OCI-LY7 (cell line): ENCODE data around the gene SLC25A26. TPM values are rescaled to one million over a fixed set of nuclear protein-coding genes. Genes with fewer than 3 reads are reported as not detected.
"Not testable (repeated sequence)": the region's sequence is repeated elsewhere in the genome, so short reads cannot be mapped to it uniquely, and the experiment has no call there.

Experiments used
- BruUV-seq: library from RNA; stranded (reverse); fragments of 400-500 nt; replicated peaks from 2 replicates; lab custom pipeline; 2021; lab: Mats Ljungman, UMichigan
- CTCF ChIA-PET: fragments of 300-600 bp; sonication (Branson Sonifier 250); formaldehyde crosslinking; loops from one replicate; lab custom pipeline; 2022; ENCODE audit warnings: antibody characterized with exemption; ENCODE audit not compliant: unreplicated experiment; lab: Charles Lee
- POLR2A ChIA-PET: fragments of 300-600 bp; sonication (Branson Sonifier 250); formaldehyde crosslinking; loops from one replicate; lab custom pipeline; 2022; ENCODE audit warnings: antibody characterized with exemption; lab: Charles Lee
- DNase-seq: peaks from one replicate; pipeline ENCODE4 v3.0.0-alpha.2; 2015; ENCODE audit warnings: low spot score
- H2AFZ ChIP-seq: fragments of 200-600 bp; sonication (generic), shearing (Covaris generic); 2 replicates; pipeline ENCODE4 v1.6.1; 2014; ENCODE audit warnings: mild to moderate bottlenecking, antibody characterized with exemption, low read length, moderate library complexity
- H3K27ac ChIP-seq: fragments of 200-600 bp; sonication (generic); 2 replicates; pipeline ENCODE4 v1.5.1; 2014; ENCODE audit warnings: mixed run types, low read depth, mild to moderate bottlenecking, moderate library complexity, low read length, inconsistent platforms; ENCODE audit not compliant: poor library complexity, severe bottlenecking
- H3K36me3 ChIP-seq: fragments of 200-600 bp; sonication (generic); 2 replicates; pipeline ENCODE4 v1.6.1; 2014; ENCODE audit warnings: mild to moderate bottlenecking, antibody characterized with exemption, low read length, moderate library complexity, mixed read lengths; ENCODE audit not compliant: insufficient read depth
- H3K4me1 ChIP-seq: fragments of 200-600 bp; sonication (generic); 2 replicates; pipeline ENCODE4 v1.5.1; 2014; ENCODE audit warnings: mild to moderate bottlenecking, low read length; ENCODE audit not compliant: insufficient read depth, poor library complexity, severe bottlenecking
- H3K4me2 ChIP-seq: fragments of 200-600 bp; sonication (generic); 2 replicates; pipeline ENCODE4 v1.6.1; 2014; ENCODE audit warnings: mild to moderate bottlenecking, low read length
- H3K4me3 ChIP-seq: fragments of 200-600 bp; sonication (generic); 2 replicates; pipeline ENCODE4 v1.5.1; 2014; ENCODE audit warnings: mild to moderate bottlenecking, low read depth, low read length; ENCODE audit not compliant: poor library complexity, severe bottlenecking
- H3K79me2 ChIP-seq: fragments of 200-600 bp; sonication (generic); 2 replicates; pipeline ENCODE4 v1.6.1; 2016; ENCODE audit warnings: low read depth, mild to moderate bottlenecking, low read length, moderate library complexity, mixed read lengths; ENCODE audit not compliant: insufficient read depth
- H3K9me2 ChIP-seq: fragments of 200-600 bp; sonication (generic); 2 replicates; pipeline ENCODE4 v1.6.1; 2016; ENCODE audit warnings: mild to moderate bottlenecking, low read length, mixed read lengths; ENCODE audit not compliant: insufficient read depth
- H3K9me3 ChIP-seq: fragments of 200-600 bp; sonication (generic); 2 replicates; pipeline ENCODE4 v1.6.1; 2014; ENCODE audit warnings: mild to moderate bottlenecking, mixed run types, low read length, mixed read lengths
- H4K20me1 ChIP-seq: fragments of 200-600 bp; sonication (generic); 2 replicates; pipeline ENCODE4 v1.6.1; 2014; ENCODE audit warnings: mild to moderate bottlenecking, antibody characterized with exemption, low read length, moderate library complexity, mixed read lengths; ENCODE audit not compliant: insufficient read depth
- CTCF ChIP-seq: fragments of 200-600 bp; sonication (generic); conservative IDR thresholded peaks from 2 replicates; pipeline ENCODE4 v1.5.1; 2014; ENCODE audit warnings: mild to moderate bottlenecking, antibody characterized with exemption, low read length, moderate library complexity, mixed read lengths
- EZH2phosphoT487 ChIP-seq: fragments of 200-600 bp; sonication (generic); IDR thresholded peaks from 2 replicates; pipeline ENCODE4 v1.6.1; 2018; ENCODE audit warnings: low read depth, borderline replicate concordance, mild to moderate bottlenecking, mixed run types, antibody characterized with exemption, low read length, moderate library complexity, mixed read lengths
- intact Hi-C: fragments of 100-400 bp; cut with micrococcal nuclease; formaldehyde crosslinking; loops from one replicate; pipeline ENCODE4 v1.10.0; 2022; ENCODE audit not compliant: unreplicated experiment
- total RNA-seq, 2 experiments: library from RNA; depleted of rRNA in 1 of 2; stranded (reverse); fragments of >200 nt in 1 of 2; shearing (Covaris generic) in 1 of 2; gene quantifications; 2 replicates each; pipeline ENCODE4 v1.2.3, GENCODE V29; 2014 to 2022

SLC25A26 gene
- total RNA-seq, 2 experiments from 2014 or later = 9.8 to 14.2 TPM

GRCh38 chr3:66220066-66220465, 735 bp upstream of the SLC25A26 start:
- no TSS peak for BruUV-seq
- Histone ChIP-seq H3K4me3 (peak overlapping the region; percentile 91), H3K4me2 (peak overlapping the region; percentile 89), H3K36me3 (peaks cover 13% of the 10 kb centered on the region), H3K79me2 (peaks cover 8% of the 10 kb centered on the region; the same call in 1 of the 2 replicates), H3K27ac (no peak overlapping the region), H3K9me3 (no peaks in the 10 kb centered on the region), H3K4me1 (peaks cover 8% of the 10 kb centered on the region), H2AFZ (peak overlapping the region; percentile 91; the same call in 1 of the 2 replicates), H4K20me1 (no peaks in the 10 kb centered on the region), H3K9me2 (no peaks in the 10 kb centered on the region)
- TF ChIP-seq EZH2phosphoT487 (no peak), CTCF (no peak)
- ChIA-PET CTCF (interaction anchor here (0.6 to 1.3 kb wide), 2 partner anchors 17 to 20 kb away, joined by 3 read pairs; no protein-coding TSS in a partner anchor), POLR2A (no interaction called here)
- no peak for DNase-seq
- intact Hi-C loops = no loop called here

- no peak for DNase-seq
- intact Hi-C loops = no loop called here
- Histone ChIP-seq H3K4me1 (peaks cover 8% of the 10 kb centered on the region), H3K9me3 (no peaks in the 10 kb centered on the region), H3K4me3 (no peak overlapping the region), H2AFZ (no peak overlapping the region), H3K9me2 (no peaks in the 10 kb centered on the region), H3K27ac (no peak overlapping the region), H3K79me2 (peaks cover 20% of the 10 kb centered on the region; the same call in 1 of the 2 replicates), H3K4me2 (no peak overlapping the region), H4K20me1 (no peaks in the 10 kb centered on the region), H3K36me3 (peaks cover 13% of the 10 kb centered on the region)
- ChIA-PET POLR2A (interaction anchor here (0.6 to 1.0 kb wide), 2 partner anchors 811 to 1466 kb away, joined by 3 to 4 read pairs; no protein-coding TSS in a partner anchor), CTCF (no interaction called here)
- BruUV-seq = no TSS peak
- no peak for TF ChIP-seq EZH2phosphoT487
- TF ChIP-seq CTCF = no peak
Observed at GRCh38 chr3:66224220-66224619, 3.4 kb downstream of the SLC25A26 start.

- Histone ChIP-seq H3K79me2 (peaks cover 20% of the 10 kb centered on the region; the same call in 1 of the 2 replicates), H3K36me3 (peaks cover 13% of the 10 kb centered on the region)
- H2AFZ ChIP-seq, intact Hi-C loops, H3K9me2 ChIP-seq, H3K4me1 ChIP-seq, BruUV-seq, H3K4me2 ChIP-seq, CTCF ChIA-PET, H3K9me3 ChIP-seq, H3K27ac ChIP-seq, H3K4me3 ChIP-seq, H4K20me1 ChIP-seq, DNase-seq: not testable (repeated sequence)
- POLR2A ChIA-PET = interaction anchor here (0.6 kb wide), 1 partner anchor 18 kb away, joined by 3 read pairs; no protein-coding TSS in a partner anchor
Observed at GRCh38 chr3:66226093-66226492, 5.3 kb downstream of the SLC25A26 start.
